GM19240 (cell line): Measurements from ENCODE around the gene MMRN1.
"Not testable (repeated sequence)": the region's sequence is repeated elsewhere in the genome, so short reads cannot be mapped to it uniquely, and the experiment has no call there.

Experiments
- DNase-seq: peaks from one replicate; pipeline ENCODE4 v3.0.0; 2011; ENCODE audit warnings: low spot score; ENCODE audit not compliant: insufficient read length

MMRN1 gene, protein sequence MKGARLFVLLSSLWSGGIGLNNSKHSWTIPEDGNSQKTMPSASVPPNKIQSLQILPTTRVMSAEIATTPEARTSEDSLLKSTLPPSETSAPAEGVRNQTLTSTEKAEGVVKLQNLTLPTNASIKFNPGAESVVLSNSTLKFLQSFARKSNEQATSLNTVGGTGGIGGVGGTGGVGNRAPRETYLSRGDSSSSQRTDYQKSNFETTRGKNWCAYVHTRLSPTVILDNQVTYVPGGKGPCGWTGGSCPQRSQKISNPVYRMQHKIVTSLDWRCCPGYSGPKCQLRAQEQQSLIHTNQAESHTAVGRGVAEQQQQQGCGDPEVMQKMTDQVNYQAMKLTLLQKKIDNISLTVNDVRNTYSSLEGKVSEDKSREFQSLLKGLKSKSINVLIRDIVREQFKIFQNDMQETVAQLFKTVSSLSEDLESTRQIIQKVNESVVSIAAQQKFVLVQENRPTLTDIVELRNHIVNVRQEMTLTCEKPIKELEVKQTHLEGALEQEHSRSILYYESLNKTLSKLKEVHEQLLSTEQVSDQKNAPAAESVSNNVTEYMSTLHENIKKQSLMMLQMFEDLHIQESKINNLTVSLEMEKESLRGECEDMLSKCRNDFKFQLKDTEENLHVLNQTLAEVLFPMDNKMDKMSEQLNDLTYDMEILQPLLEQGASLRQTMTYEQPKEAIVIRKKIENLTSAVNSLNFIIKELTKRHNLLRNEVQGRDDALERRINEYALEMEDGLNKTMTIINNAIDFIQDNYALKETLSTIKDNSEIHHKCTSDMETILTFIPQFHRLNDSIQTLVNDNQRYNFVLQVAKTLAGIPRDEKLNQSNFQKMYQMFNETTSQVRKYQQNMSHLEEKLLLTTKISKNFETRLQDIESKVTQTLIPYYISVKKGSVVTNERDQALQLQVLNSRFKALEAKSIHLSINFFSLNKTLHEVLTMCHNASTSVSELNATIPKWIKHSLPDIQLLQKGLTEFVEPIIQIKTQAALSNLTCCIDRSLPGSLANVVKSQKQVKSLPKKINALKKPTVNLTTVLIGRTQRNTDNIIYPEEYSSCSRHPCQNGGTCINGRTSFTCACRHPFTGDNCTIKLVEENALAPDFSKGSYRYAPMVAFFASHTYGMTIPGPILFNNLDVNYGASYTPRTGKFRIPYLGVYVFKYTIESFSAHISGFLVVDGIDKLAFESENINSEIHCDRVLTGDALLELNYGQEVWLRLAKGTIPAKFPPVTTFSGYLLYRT

DNA sequence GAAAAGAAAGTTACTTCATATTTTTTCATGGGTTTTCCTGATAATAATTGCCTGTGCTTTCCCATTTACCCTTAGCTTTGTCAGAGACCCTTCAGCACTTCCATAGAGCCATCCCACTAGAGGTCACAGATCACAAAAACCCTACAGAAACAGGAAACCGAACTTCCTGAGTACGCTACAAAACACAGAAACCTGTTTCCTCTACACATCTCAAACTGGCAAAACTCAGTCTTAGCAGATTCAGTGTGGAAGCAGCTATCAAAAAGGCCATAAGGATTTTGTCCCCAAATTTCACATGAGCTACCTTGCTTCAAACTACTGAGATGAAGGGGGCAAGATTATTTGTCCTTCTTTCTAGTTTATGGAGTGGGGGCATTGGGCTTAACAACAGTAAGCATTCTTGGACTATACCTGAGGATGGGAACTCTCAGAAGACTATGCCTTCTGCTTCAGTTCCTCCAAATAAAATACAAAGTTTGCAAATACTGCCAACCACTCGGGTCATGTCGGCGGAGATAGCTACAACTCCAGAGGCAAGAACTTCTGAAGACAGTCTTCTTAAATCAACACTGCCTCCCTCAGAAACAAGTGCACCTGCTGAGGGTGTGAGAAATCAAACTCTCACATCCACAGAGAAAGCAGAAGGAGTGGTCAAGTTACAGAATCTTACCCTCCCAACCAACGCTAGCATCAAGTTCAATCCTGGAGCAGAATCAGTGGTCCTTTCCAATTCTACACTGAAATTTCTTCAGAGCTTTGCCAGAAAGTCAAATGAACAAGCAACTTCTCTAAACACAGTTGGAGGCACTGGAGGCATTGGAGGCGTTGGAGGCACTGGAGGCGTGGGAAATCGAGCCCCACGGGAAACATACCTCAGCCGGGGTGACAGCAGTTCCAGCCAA, at the start of gene MMRN1:
Gene MMRN1 (plus strand): TSS at position 206 of the 902 bp plus-strand sequence. CDS start 118 bp downstream, at position 324.
- DNase-seq, result no peak

- no peak for DNase-seq
Observed at GRCh38 chr4:89847571-89848325, 46.9 kb upstream of the MMRN1 start.

DNA sequence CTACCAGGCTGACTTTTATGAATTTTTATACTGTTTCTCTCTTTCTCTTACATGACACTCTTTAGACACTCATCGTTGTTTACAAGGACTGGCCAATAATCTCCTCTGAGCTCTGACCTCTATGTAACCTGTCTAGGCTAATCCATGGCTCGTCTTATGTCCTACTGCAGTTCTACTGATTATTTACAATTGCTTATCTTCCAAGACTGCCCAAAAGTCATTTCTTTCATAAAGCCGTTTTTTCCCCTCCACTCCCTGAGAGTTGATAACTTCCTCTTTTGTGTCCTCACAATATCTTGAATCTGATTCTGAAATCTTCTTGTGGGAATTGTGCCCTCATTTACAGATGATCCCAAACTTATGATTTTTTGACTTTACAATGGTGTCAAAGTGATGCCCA, 39.4 kb upstream of the MMRN1 start:
- DNase-seq, result no peak

DNA sequence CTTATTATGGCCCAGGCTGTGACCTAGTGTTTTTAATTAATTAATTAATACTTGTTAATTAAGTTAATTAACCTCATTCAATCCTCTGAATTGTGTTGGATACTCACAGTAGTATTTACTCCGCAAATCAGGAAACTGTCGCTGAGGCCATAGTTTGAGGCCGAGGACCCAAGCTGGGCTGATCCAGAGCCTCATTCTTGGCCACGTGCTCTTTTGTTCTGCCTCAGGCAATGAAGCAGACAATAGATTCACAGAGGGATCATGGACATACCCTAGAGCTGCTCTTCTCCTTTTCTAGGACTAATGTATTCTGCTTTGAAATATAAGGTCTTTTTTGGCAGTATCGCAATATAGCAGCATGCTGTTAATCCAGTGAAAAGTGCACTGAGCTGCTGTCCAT, 33.7 kb upstream of the MMRN1 start:
- no peak for DNase-seq

GRCh38 chr4:89863533-89863932, 31.1 kb upstream of the MMRN1 start:
- no peak for DNase-seq

GRCh38 chr4:89868276-89868675, 26.4 kb upstream of the MMRN1 start:
- DNase-seq, result no peak

DNA sequence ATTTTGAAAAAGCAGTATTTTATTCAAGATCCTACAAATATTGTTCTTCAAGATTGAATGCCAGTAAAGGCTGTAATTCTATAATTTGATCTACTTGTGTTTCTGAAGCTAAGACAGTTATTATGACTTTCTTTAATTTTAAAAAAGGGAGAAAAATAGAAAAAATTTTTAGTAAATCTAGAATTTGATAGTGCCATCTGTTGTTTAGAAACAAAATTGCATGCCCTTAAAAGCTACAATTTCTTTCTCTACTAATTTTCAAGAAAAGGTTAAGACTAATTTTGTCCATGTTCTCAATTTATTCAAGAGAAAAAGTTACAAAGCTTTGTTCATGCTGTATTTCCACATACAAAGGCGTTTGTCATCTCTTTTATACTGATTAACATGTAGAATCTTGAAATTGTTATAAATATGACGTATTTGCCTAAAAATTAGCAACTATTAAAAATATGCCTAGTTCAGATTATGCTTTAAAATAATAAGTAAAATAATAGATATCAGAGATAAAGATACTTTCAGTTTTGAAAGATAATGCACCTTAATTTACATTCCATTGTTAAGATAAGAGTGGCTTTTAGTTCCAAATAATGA, 25.6 kb upstream of the MMRN1 start:
- DNase-seq, result no peak

GRCh38 chr4:89871211-89871610, 23.4 kb upstream of the MMRN1 start:
- DNase-seq, result no peak

DNA sequence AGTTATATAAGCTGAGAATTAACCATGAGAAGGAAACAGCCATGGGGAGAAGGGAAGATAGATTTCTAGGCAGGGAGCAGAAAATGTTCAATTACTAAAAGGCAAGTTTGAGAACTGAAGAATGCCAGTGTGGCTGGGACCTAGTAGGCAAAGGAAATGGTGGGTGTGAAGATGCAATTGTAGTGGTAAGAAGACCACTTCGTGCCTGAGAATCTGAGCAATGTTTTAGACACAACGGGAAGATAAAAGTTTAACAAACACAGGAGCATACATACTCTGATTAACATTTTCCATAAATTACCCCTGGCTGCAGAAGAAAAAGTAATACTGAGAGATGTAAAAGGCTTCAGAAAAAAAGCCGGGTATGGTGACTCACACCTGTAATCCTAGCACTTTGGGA, 18.1 kb upstream of the MMRN1 start:
- DNase-seq, result no peak

DNA sequence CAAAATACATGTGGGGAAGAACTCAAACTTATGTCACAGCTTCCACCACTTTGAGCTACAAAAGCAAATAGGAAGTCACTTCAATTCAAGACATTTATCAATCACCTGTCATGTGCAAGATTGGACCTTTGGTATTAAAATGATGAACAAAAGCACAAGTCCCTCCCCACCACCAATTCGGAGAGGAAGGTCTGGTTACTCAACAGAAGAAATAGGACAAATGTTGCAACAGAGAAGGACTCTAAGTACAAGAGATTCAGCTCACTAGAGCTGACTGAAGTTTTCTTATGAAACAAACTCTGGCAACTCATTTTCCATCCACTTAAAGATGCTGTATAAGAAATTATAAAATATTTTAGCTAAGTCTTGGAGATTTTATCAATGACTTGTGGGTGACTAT, 16.0 kb upstream of the MMRN1 start:
- DNase-seq, result no peak

DNA sequence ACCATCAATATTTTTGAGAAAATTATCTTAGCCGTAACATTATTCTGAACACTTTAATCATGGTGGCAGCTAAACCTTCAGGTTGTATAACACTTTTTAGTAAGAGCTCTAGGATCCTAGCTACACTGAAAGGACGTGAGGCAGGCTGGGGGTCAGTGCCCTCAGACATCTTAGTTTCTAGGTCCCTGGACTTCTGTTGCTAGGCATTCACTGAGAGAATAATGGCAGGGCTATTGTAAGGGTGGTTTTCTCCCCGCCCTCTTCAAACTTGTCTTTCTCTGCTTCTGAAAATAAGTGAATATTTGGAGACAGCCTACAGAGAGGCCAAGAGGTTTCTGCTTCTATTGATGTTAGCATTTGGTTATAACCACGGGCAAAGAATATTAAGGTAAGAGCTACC, 15.4 kb upstream of the MMRN1 start:
- no peak for DNase-seq

GRCh38 chr4:89889289-89889688, 5.4 kb upstream of the MMRN1 start:
- no peak for DNase-seq

GRCh38 chr4:89897867-89898266, 3.2 kb downstream of the MMRN1 start:
- no peak for DNase-seq

- DNase-seq, result no peak
Observed at GRCh38 chr4:89898304-89898716, 3.7 kb downstream of the MMRN1 start.

DNA sequence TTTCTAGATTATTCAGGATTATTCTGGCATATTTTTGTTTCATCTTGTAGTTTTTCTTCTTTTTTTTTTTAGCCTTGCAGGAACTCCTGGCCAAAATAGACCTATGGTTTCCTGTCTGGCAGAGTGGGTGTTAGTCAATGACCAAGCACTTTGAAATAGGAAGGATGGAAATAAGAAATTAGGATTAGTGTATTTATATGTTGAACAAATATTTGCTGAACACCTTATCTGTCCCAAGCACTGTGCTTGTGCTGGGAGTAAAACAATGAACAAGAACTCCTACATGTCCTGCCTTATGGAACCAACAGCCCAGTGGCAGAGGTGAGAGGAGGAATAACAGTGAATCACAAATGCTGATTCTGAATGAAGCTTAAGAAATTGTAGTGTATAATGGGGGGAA, 4.5 kb downstream of the MMRN1 start:
- no peak for DNase-seq

- DNase-seq, result no peak
Observed at GRCh38 chr4:89899854-89900253, 5.2 kb downstream of the MMRN1 start.

- not testable (repeated sequence) for DNase-seq
Observed at GRCh38 chr4:89901808-89902431, 7.3 kb downstream of the MMRN1 start.

DNA sequence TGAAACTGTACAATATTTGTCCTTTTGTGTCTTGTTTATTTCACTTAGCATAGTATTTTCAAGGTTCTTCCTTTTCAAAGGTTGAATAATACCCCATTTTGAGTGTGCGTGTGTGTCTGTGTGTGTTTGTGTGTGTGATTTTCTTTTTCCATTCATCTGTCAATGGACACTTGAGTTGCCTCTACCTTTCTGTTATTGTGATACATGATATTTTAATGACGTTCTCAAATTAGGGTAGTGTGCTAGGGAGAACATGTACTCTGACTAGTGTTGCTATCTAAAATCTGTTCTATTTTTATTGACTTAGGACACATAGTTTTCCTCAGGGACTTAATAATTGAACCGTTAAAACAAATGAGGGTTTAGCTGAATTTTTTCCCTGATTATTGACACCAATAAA, 9.9 kb downstream of the MMRN1 start:
- no peak for DNase-seq

DNA sequence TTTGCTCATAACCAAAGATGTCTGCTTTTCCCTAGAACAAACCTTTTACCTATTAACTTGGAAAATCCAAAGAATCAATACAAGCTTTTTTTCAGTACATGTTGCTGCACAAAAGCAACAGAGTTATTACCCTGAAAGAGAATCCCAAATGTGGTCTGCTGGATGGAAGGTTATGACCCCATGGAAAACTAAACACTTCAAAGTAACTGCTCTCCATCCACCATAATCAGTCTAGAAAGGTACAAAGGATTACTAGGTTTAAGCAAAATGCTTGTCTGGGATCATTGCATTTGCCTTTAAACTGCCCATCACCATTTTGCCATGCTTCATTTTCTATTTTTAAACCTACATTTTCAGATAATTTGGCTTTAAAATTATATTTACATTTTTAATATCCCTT, 11.7 kb downstream of the MMRN1 start:
- no peak for DNase-seq
